CD4-positive, alpha-beta T cell treated with Interleukin-12 subunit alpha and Interleukin-12 subunit beta, for 1 hour (primary cell): ENCODE data around the gene UGT1A8.

Source experiments
- DNase-seq: peaks from one replicate; pipeline ENCODE4 v3.0.0-alpha.2; 2020

UGT1A8 gene

GRCh38 chr2:233803292-233803911 lies 186.0 kb downstream of the UGT1A8 start:
- DNase-seq, result no peak

- DNase-seq, result no peak
Measured at GRCh38 chr2:233803994-233804393, 186.6 kb downstream of the UGT1A8 start.

GRCh38 chr2:233807215-233807865 lies 189.9 kb downstream of the UGT1A8 start:
- no peak for DNase-seq

- no peak for DNase-seq
Measured at GRCh38 chr2:233807966-233808935, 190.8 kb downstream of the UGT1A8 start.

GRCh38 chr2:233810385-233810784 lies 193.0 kb downstream of the UGT1A8 start:
- DNase-seq, result no peak

GRCh38 chr2:233811087-233811486 lies 193.7 kb downstream of the UGT1A8 start:
- DNase-seq, result no peak

GRCh38 chr2:233811732-233812131 lies 194.3 kb downstream of the UGT1A8 start:
- DNase-seq, result no peak

- no peak for DNase-seq
Measured at GRCh38 chr2:233813236-233814055, 196.0 kb downstream of the UGT1A8 start.

GRCh38 chr2:233814056-233814835 lies 196.8 kb downstream of the UGT1A8 start:
- no peak for DNase-seq

- DNase-seq, result no peak
Measured at GRCh38 chr2:233815861-233816260, 198.4 kb downstream of the UGT1A8 start.

GRCh38 chr2:233816334-233816733 lies 198.9 kb downstream of the UGT1A8 start:
- DNase-seq, result no peak

- no peak for DNase-seq
Measured at GRCh38 chr2:233816771-233817170, 199.3 kb downstream of the UGT1A8 start.

- no peak for DNase-seq
Measured at GRCh38 chr2:233817361-233817911, 200.0 kb downstream of the UGT1A8 start.

GRCh38 chr2:233817995-233818638 lies 200.7 kb downstream of the UGT1A8 start:
- DNase-seq, result no peak

- DNase-seq, result no peak
Measured at GRCh38 chr2:233818639-233819621, 201.5 kb downstream of the UGT1A8 start.

GRCh38 chr2:233819884-233820773 lies 202.7 kb downstream of the UGT1A8 start:
- no peak for DNase-seq

GRCh38 chr2:233820774-233821105 lies 203.3 kb downstream of the UGT1A8 start:
- DNase-seq, result no peak

GRCh38 chr2:233821196-233821595 lies 203.8 kb downstream of the UGT1A8 start:
- no peak for DNase-seq

GRCh38 chr2:233821709-233822100 lies 204.3 kb downstream of the UGT1A8 start:
- no peak for DNase-seq
